Embryonic facial prominence (tissue), 1 donor: ENCODE data around the gene GPATCH4.
"Not testable (repeated sequence)": the region's sequence is repeated elsewhere in the genome, so short reads cannot be mapped to it uniquely, and the experiment has no call there.

Source experiments
- DNase-seq: peaks from one replicate; pipeline ENCODE4 v3.0.0-alpha.2; 2016; ENCODE audit errors: extremely low spot score

Gene GPATCH4

GRCh38 chr1:156598125-156598524 lies 3.2 kb downstream of the GPATCH4 start:
- DNase-seq: no peak

DNA sequence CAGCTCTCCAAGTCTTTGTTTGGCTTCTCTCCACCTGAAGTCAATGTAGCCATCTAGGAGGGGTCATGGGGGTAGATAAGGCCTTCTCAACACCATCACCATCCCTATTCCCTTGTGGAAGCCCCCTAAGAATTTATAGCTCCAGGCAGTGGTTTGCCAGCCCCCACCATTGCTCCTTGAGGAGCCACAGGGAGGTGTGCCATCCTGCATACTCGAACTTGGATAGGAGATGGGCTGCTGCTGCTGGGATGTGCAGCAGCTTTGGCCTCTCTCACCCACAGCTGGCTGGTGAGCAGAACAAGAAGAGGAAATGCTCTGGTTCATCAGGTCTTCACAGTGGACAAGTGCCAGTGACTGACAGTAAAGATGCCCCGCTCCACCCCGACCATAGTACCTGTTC lies 4.9 kb downstream of the GPATCH4 start:
- DNase-seq: no peak

DNA sequence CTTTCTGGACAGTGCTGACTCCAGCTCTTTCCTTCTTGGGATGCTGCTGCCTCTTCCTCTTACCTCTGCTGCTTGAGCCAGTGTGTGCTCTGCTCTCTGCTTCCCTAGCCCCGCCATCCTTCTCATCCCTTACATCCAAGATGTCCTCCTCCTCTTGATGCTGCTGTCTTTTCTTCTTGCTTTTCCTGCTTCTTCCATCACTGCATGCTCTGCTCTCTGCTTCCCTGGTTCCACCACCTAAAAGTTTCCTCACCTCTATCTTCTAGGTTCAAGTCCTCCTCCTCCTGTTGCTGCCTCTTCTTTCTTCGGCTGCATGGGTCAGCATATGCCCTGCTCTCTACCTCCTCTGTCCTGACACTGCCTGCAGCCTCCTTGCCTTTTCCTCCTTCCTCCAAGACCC lies 6.3 kb downstream of the GPATCH4 start:
- no peak for DNase-seq

DNA sequence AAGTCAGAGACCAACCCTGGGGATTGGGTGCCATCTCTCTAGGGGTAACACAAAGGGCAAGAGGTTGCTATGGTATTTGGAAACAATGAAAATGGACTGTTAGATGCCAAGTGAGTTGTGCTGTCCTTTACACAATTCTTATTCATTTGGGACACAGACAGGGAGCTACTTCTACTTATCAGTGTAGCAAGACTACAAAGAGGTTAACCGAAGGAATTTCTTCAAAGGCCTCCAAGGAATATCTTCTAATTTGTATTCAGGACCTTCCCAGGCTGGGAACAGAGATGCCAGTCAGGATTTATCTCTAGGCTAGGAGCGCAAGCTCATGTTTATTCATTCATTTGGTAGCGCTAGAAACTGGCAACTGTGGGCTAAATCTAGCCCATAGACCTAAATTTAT lies 7.1 kb downstream of the GPATCH4 start:
- DNase-seq: no peak

DNA sequence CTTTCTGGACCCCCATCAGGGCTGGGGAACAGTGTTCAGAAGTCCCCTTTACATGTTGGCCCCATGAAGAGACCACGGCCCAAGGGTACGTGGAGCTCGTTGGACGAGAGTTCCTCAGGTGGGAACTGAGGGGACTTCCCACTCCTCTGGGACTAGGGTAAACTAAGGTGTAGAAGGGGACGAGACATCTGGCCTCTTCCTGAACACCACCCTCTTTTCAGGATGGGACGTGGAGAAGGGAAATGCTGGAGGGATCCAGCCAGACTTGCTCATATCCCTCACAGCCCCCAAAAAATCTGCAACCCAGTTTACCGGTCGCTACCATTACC lies 7.7 kb downstream of the GPATCH4 start:
- no peak for DNase-seq

- DNase-seq: no peak
Measured at GRCh38 chr1:156592910-156593660, 8.2 kb downstream of the GPATCH4 start.

GRCh38 chr1:156592158-156592909 lies 8.9 kb downstream of the GPATCH4 start:
- no peak for DNase-seq

- DNase-seq: peak; percentile 10
Measured at GRCh38 chr1:156591432-156592157, 9.7 kb downstream of the GPATCH4 start, which contains the start of gene NAXE. Gene NAXE (plus strand): TSS chr1:156591776. CDS start chr1:156591805, 29 bp downstream.

DNA sequence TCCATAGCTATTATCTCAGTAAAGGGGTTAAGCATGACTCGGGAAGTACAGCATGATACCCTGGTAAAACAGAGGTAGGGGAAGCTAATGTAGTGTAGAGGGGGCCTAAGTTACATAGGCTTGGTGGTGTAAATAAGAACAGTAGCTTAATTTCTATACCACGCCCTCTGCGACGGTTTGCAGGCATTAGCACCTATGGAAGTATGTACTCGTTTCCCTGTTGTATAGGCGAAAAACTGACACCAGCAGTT lies 10.2 kb downstream of the GPATCH4 start:
- DNase-seq: no peak

DNA sequence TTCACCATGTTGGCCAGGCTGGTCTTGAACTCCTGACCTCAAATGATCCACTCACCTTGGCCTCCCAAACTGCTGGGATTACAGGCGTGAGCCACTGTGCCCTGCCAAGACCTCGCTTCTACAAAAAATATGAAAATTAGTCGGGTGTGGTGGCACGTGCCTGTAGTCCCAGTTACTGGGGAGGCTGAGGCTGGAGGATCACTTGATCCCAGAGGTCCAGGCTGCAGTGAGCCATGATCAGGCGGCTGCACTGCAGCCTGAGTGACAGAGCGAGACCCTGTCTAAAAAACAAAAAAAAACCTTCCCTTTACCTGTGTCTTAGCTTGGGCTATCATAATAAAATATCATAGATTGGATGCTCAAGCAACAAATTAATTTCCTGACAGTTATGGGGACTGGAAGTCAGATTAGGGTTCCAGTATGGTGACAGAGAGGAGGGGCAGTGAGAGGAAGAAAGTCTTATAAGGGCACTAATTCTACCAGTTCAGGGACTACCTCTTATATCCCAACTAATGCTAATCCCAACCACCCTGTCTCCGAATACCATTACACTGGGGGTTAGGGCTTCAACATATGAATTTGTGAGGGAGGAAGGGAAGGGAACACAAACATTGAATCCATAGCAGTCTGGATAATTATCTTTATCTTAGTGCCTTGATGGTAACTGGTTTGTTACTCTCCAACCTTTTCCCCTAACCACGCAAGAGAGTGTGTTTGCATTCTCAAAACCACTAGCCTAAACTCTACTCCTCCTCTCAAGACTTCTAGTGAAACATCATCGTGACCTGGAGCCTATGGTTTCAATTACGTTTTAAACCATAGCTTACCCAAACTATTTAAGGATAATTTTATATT lies 10.7 kb downstream of the GPATCH4 start:
- no peak for DNase-seq

- DNase-seq: no peak
Measured at GRCh38 chr1:156589546-156589945, 11.7 kb downstream of the GPATCH4 start.

- DNase-seq: not testable (repeated sequence)
Measured at GRCh38 chr1:156587927-156588326, 13.4 kb downstream of the GPATCH4 start.

DNA sequence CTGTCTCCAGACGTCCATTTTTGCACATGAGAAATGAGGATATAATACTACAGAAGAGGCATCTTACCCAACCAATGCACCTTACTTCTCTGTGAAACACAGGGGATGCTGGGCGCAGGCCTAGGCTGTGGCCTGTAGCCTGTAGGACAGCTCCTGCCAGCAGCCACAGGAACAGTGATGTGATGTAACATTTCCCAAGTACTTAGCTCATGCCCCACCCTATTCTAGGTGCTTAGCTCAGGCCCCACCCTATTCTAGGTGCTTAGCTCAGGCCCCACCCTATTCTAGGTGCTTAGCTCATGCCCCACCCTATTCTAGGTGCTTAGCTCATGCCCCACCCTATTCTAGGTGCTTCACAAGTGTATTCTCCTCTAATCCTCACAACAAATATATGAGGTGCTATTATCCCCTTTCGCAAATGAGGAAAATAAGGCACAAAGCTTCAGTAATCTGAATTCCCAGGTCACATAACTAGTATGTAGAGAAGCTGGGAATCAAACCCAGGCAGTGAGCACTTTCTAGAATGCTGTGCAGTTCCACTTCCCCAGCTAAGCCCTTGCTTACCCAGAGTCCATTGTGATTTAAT lies 14.3 kb downstream of the GPATCH4 start:
- DNase-seq: no peak

DNA sequence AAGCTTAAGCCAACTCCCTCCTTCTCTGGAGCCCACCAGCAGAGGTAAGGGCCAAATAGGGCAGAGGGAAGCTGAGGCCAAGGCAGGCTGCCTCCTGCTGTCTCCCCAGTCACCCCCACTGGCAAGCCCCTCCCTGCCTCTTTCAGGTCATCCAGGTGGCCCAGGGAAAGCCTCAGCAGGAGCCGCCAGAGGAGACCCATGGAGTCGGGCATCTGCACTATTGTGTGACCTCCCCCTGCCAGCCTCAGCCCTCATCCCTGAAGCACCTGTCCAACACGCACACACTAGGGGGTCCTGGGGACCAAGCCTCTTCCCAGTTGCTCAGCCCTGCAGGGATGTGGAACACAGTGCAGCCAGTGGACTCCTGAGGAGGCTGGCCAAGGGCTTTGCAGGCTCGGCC lies 15.0 kb downstream of the GPATCH4 start:
- DNase-seq: no peak

GRCh38 chr1:156584813-156585212 lies 16.5 kb downstream of the GPATCH4 start:
- DNase-seq: no peak

DNA sequence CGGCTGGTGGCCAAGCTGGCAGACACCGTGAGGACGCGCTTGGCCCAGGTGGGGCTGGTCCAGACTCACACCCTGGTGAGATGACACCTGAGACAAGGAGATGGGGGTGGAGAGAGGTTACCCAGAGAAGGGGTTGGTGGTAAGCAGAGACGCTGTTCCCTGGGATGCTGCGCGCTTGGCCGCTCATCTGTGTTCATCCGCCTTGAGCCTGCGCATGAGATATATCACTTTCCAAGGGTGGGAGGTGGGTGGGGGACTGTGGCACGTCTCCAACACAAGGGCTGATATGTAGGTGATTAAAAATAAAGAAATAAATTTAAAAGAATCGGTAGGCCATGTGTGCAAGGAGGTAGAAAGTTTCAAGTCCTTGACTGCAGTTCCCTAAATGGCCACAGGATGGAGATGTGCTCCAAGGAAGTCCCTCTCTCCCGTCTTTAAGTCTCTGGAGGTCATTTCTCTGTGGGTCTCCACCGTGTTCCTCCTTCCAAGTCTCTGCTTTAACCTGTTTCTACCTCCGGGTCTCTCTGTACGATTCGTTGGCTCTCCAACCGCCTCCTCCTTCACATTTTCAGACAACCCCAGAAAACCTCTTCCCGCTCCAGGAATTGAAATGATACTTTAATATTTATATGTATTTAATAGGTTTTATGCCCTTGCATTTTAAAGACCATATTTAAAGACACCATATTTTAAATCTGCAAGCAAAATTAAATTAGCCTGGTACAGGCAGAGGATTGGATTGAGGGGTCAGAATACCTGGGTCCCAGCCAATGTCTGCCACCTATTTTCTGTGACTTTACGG lies 17.3 kb downstream of the GPATCH4 start:
- no peak for DNase-seq

DNA sequence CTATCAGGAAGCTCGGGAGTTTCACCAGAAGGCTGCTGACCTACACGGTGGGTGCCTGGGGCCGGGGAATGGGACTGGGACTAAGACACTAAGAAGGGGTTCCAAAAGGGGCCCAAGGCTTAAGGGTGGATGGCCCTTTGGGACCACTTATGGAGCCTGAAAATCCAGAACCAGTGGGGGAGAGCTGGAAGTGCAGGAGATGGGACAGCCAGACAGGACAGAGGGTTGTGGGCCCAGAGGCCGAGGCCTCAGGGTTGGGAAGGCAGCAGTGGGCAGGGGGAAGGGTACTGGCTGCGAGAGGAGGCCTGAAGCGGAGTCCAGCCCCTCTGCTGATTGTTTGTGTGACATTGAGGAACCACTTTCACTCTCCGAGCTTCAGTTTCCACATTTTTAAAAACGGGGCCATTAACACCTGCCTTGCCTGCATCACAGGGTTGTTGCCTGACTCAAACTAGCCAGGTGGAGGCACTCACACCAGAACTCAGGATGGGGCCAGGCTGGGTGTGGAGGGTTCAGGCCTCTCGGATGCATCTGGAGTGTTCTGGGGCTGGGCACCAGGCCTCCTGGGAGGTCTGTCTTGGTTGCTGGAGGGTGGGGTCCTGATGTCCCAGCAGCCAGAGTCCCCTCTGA lies 18.8 kb downstream of the GPATCH4 start:
- DNase-seq: no peak

- no peak for DNase-seq
Measured at GRCh38 chr1:156581661-156582387, 19.5 kb downstream of the GPATCH4 start.

DNA sequence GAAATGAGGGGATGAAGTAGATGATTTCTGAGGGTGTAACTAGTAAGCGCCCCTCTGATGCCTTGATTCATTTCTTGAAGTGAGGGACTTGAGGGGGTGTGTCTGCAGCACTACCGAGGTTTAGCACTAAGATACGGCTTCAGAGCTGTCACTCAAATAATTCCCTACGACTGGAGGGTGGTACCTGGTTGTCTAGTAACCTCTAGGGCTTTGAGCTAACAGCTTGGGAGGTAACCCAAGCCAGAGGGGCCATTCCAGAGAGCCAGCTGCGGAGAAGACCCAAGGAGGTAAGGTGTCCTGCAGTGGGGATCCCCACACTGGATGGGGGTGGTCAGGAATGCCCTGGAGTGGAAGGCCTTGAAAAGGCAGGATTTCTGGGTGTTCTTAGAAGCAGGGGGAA lies 21.8 kb downstream of the GPATCH4 start, which contains the start of gene TTC24:
Gene TTC24 (plus strand): TSS at position 252 of the 400 bp plus-strand sequence. CDS start 1,642 bp downstream, outside the sequence.
- DNase-seq: no peak
